ENCODE data around the gene SRRD.

The SRRD gene

DNA sequence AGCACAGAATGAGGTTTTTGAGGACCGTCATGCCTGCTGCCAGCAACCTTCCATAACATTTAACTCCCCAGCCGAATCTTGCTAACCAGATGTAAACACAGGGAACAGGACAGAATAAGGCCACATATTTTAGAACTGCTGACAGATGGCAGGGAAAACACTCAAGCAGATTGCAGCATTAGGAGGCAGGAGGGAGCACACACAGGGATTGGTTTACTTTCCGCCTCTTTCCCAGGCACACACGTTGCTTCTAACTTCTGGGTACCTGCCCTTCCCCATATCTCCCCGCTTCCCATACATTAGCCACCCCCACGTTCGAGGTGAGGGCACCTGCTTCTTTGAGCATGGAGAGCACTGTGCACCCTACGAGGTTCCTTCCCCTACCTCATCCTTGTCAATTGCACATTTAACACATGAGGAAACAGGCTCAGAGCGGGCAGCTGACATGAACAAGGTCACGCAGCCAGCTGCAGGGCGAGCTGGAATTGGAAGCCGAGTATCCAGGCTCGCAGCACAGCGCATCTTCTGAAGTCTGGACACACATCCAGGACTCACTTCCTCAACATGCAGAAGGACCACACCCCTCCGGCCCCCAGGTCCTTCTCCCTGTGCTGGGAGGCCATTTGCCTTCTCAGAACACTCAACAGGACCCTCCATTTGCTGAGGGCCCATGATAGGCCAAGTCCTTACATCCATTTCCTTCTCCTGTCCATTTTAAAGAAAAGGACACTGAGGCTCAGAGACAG, 35.9 kb upstream of the SRRD start:
- H3K27ac ChIP-seq: 0 out of 2 replicates have a peak overlapping the region, but pooled peaks have one; percentile 49
- TF ChIP-seq, protein P1, sequence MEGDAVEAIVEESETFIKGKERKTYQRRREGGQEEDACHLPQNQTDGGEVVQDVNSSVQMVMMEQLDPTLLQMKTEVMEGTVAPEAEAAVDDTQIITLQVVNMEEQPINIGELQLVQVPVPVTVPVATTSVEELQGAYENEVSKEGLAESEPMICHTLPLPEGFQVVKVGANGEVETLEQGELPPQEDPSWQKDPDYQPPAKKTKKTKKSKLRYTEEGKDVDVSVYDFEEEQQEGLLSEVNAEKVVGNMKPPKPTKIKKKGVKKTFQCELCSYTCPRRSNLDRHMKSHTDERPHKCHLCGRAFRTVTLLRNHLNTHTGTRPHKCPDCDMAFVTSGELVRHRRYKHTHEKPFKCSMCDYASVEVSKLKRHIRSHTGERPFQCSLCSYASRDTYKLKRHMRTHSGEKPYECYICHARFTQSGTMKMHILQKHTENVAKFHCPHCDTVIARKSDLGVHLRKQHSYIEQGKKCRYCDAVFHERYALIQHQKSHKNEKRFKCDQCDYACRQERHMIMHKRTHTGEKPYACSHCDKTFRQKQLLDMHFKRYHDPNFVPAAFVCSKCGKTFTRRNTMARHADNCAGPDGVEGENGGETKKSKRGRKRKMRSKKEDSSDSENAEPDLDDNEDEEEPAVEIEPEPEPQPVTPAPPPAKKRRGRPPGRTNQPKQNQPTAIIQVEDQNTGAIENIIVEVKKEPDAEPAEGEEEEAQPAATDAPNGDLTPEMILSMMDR (conservative IDR thresholded peaks at IDR 0.05; ENCODE audit: low read depth): no peak
- CTCF ChIA-PET: no interaction called here
- POLR2A ChIA-PET (ENCODE audit: low non-redundant PET): no interaction called here
- no peak for DNase-seq (ENCODE audit: low spot score)

DNA sequence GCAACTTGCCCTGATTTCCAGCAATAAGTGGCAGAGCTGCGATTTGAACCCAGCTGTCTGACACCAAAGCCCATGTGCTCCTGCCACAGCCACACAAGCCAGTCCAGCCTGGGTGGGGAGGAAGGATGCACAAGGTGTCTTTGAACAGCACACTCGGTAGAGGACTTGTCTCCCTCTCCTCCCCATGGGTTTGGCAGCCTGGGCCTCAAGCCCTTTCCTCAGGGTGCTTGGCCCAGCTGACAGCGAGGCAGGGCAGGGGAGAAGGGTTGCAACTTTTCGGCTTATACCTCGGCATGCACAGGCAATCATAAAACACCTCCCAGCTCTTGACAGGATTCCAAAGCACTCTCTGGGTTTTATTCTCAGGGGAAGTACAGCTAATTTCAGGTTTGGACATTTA, 35.3 kb upstream of the SRRD start:
- no peak for DNase-seq (ENCODE audit: low spot score)
- H3K27ac ChIP-seq: 0 out of 2 replicates have a peak overlapping the region, but pooled peaks have one; percentile 49
- CTCF ChIA-PET: interaction anchor here (0.6 kb wide), 1 partner anchor 1442 kb away, joined by 8 read pairs; no protein-coding TSS in a partner anchor
- TF ChIP-seq, protein P1 (conservative IDR thresholded peaks at IDR 0.05; ENCODE audit: low read depth): no peak
- POLR2A ChIA-PET (ENCODE audit: low non-redundant PET): no interaction called here

DNA sequence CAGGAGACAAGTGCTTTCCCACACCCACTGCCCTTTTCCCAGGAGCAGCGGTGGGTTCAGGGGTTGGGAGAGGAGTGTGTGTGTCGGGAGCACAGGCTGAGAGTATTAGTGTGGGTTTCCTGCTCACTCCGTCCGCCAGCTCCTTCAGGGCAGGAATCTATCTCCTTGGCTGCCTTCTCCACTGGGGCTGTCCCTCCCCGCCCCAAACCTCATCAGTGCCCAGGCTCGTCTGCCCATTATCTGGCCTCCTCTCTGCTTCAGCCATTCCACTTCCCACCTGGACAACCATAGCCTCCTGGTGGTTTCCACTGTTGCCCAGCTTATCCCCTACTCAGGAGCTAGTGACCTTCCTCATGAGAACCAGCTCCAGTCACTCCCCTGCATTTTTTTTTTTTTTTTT, 34.7 kb upstream of the SRRD start:
- POLR2A ChIA-PET (ENCODE audit: low non-redundant PET): no interaction called here
- CTCF ChIA-PET: interaction anchor here (0.6 kb wide), 1 partner anchor 1441 kb away, joined by 8 read pairs; no protein-coding TSS in a partner anchor
- TF ChIP-seq, protein P1 (conservative IDR thresholded peaks at IDR 0.05; ENCODE audit: low read depth): no peak
- peak overlapping the region; percentile 49 for H3K27ac ChIP-seq
- DNase-seq (ENCODE audit: low spot score): no peak

DNA sequence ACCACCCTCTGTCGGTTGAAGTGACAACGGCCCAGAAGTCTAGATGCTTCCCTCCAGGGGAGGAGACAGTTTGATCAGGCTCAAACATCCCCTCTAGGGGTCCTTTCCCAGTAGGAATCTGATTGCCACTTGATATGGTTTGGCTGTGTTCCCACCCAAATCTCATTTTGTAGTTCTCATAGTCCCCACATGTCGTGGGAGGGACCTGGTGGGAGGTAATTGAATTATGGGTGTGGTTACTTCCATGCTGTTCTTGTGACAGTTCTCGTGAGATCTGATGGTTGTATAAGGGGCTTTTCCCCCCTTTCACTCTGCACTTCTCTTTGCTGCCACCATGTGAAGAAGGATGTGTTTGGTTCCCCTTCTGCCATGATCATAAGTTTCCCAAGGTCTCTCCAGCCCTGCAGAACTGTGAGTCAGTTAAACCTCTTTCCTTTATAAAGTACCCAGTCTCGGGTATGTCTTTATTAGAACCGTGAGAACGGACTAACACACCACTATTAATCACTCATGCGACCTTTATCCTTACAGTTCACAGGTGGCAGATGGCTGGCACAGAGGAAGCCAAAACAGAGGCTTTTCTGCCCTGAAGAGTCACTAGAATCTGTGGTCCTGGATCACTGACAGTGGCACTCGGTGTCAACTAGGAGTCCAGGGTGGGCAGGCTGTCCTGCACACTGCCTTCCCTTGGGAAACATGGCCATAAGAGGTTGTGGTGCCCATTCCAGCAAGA, 33.1 kb upstream of the SRRD start:
- TF ChIP-seq, protein P1 (conservative IDR thresholded peaks at IDR 0.05; ENCODE audit: low read depth): no peak
- no peak overlapping the region; the same call in 1 of the 2 replicates for H3K27ac ChIP-seq
- ChIA-PET POLR2A (ENCODE audit: low non-redundant PET) (no interaction called here), CTCF (no interaction called here)
- no peak for DNase-seq (ENCODE audit: low spot score)

DNA sequence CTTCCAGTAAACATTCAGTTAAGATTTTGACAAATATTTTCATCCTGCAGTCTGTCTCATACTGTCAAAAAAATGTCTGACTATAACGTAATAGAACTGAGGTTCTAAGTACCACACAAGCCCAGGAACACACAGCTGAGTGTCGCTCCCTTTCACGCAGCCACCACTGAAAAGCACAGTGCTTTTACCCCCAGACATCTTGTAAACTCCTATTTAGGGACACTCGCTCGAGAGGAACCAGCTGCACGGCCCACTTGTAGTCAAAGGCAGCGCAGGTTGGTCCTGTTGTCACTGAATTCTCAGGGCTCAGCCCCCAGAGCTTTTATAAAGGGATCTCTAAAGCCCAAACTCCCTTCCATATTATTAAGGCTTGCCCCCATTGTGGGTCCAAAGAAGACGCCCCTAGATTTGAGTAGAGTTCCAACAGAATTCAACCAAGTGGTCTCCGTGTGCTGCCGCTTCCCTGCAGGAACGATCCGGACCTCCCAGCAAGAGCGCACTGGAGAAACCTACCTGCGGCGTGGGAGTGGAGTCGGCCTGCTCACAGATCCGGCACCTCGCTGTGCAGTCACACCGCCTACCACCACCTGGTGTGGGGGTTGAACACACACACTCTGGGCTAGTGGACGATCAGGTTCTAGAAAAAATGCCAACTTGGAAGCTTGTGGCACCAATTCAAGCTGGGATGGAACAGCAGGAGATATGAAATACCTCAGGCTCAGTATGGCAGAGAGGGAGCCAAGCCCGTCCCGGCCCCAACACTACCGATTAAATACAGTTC, 31.3 kb upstream of the SRRD start:
- no peak for DNase-seq (ENCODE audit: low spot score)
- no peak overlapping the region; the same call in 1 of the 2 replicates for H3K27ac ChIP-seq
- POLR2A ChIA-PET (ENCODE audit: low non-redundant PET): no interaction called here
- TF ChIP-seq, protein P1 (conservative IDR thresholded peaks at IDR 0.05; ENCODE audit: low read depth): no peak
- CTCF ChIA-PET: interaction anchor here (0.9 kb wide), 1 partner anchor 8 kb away, joined by 3 read pairs; no protein-coding TSS in a partner anchor

DNA sequence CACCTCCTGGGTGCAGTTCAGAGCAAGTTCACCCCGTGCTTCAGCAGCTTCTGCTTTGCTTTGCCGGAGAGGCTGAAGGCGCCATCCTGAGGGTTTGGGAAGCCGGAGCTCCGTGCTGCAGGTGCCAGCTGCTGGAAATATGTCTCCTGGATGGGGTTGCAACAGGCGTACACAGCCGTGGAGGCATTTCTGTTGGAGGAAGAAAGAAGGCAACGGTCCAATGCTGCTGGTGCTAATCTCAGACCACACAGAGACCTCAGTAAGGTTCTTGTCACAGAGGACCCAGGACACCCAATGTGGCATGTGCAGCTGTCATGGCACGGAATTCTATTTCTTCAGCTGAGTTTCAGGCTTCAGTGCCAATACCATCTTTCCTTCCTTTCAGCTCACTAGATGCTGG, 30.5 kb upstream of the SRRD start:
- TF ChIP-seq, protein P1 (conservative IDR thresholded peaks at IDR 0.05; ENCODE audit: low read depth): no peak
- ChIA-PET CTCF (no interaction called here), POLR2A (ENCODE audit: low non-redundant PET) (no interaction called here)
- H3K27ac ChIP-seq: 0 out of 2 replicates have a peak overlapping the region, but pooled peaks have one; percentile 0
- DNase-seq (ENCODE audit: low spot score): no peak
